GM13976 (cell line): ENCODE measurements around the gene TOM1.
A peak's percentile ranks its signal among the peaks of the same experiment; 100 is the strongest.

Source experiments
- DNase-seq: peaks from one replicate; pipeline ENCODE4 v3.0.0; 2012; ENCODE audit warnings: low spot score
- CTCF ChIP-seq: IDR thresholded peaks from 2 replicates; pipeline ENCODE4 v1.5.1; 2012; ENCODE audit warnings: borderline replicate concordance, mild to moderate bottlenecking; ENCODE audit not compliant: insufficient read depth; ENCODE audit errors: extremely low read depth, missing control alignments, control extremely low read depth
- in situ Hi-C: fragments of 300-500 bp; cut with MboI; formaldehyde crosslinking; loops from one replicate; pipeline ENCODE4 v1.12.0; 2022; ENCODE audit warnings: low sequenced_read_pairs, mixed read lengths, inconsistent platforms; ENCODE audit not compliant: unreplicated experiment

Gene TOM1

DNA sequence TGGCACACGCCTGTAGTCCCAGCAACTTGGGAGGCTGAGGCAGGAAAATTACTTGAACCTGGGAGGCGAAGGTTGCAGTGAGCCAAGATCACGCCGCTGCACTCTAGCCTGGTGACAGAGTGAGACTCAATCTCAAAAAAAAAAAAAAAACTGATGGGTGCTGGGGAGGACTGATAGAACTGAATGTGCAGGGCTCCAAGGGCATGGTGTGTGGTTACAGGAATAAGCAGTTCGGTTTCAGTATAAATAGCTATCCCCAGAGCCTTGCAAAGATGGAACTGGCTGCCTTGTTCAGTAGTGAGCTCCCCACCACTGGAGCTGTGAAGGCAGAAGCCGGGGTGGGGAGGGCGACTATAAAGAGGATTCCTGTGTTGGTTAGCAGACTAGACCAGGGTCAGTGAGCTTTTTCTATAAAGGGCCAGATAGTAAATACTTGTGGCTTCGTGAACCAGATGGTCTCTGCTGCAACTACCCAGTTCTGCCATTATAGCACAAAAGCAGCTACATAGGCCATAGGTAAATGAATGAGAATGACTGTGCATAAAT lies 5.9 kb downstream of the TOM1 start:
- in situ Hi-C loops: no loop called here
- TF ChIP-seq CTCF: no peak
- DNase-seq: no peak

DNA sequence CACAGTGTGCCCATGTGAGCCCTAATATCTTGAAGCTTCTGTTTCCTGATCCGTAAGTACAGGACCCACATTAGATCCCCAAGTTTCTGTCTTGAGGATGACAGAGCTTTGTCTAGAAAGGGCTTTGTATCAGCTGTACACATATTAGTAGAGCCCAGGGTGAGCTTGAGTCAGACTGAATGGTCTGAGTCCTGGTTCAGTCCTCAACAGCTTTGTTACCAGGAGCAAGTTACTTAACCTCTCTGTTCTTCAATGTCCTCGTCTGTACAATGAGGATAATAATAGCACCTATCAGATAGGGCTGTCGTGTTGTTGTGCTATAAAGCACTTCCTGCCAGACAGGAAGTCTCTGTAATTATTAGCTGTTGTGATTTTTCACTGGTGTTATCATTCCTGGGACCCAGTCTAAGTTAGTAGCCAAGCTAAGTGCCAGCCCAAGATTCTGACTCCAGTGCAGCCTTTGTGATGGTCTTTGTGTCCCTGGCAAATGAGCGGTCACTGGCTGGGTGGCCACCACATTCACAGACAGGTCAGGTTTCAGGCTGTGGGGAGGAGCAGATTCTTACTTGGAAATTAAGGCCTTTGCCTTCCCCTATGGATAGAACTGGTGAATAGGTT lies 6.8 kb downstream of the TOM1 start:
- in situ Hi-C loops: no loop called here

GRCh38 chr22:35307372-35307771 lies 7.7 kb downstream of the TOM1 start:
- no peak for DNase-seq
- no peak for TF ChIP-seq CTCF
- in situ Hi-C loops: no loop called here

More for the DNA sequence above, 6.8 kb downstream of the TOM1 start:
- no peak for TF ChIP-seq CTCF
- DNase-seq: no peak

GRCh38 chr22:35307892-35308291 lies 8.2 kb downstream of the TOM1 start:
- in situ Hi-C loops: no loop called here
- DNase-seq: no peak
- no peak for TF ChIP-seq CTCF

- no peak for TF ChIP-seq CTCF
- DNase-seq: peak; percentile 39
- in situ Hi-C loops: no loop called here
Observed at GRCh38 chr22:35308480-35309021, 8.9 kb downstream of the TOM1 start.

GRCh38 chr22:35310556-35311550 lies 11.2 kb downstream of the TOM1 start:
- in situ Hi-C loops: no loop called here
- TF ChIP-seq CTCF: no peak
- DNase-seq: no peak
